ENCODE data around the gene FUZ.

GRCh38 chr19:49860336-49861102, 47.4 kb upstream of the FUZ start:
- TF ChIP-seq, protein P1, sequence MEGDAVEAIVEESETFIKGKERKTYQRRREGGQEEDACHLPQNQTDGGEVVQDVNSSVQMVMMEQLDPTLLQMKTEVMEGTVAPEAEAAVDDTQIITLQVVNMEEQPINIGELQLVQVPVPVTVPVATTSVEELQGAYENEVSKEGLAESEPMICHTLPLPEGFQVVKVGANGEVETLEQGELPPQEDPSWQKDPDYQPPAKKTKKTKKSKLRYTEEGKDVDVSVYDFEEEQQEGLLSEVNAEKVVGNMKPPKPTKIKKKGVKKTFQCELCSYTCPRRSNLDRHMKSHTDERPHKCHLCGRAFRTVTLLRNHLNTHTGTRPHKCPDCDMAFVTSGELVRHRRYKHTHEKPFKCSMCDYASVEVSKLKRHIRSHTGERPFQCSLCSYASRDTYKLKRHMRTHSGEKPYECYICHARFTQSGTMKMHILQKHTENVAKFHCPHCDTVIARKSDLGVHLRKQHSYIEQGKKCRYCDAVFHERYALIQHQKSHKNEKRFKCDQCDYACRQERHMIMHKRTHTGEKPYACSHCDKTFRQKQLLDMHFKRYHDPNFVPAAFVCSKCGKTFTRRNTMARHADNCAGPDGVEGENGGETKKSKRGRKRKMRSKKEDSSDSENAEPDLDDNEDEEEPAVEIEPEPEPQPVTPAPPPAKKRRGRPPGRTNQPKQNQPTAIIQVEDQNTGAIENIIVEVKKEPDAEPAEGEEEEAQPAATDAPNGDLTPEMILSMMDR (IDR thresholded peaks at IDR 0.05), result no peak
- no peak for TF ChIP-seq POLR2A (IDR thresholded peaks at IDR 0.05)
